Measurements from ENCODE around the gene FKRP.

Gene FKRP

GRCh38 chr19:46731007-46731501, 14.8 kb upstream of the FKRP start:
- DNase-seq (ENCODE audit: low read depth, low spot score) = peak; percentile 70

- DNase-seq (ENCODE audit: low read depth, low spot score) = no peak
Observed at GRCh38 chr19:46731584-46731983, 14.3 kb upstream of the FKRP start.

- no peak for DNase-seq (ENCODE audit: low read depth, low spot score)
Observed at GRCh38 chr19:46732172-46732938, 13.5 kb upstream of the FKRP start.

GRCh38 chr19:46732966-46733689, 12.7 kb upstream of the FKRP start:
- peak; percentile 78 for DNase-seq (ENCODE audit: low read depth, low spot score)

- no peak for DNase-seq (ENCODE audit: low read depth, low spot score)
Observed at GRCh38 chr19:46733690-46734292, 12.1 kb upstream of the FKRP start.

GRCh38 chr19:46736531-46737297, 9.1 kb upstream of the FKRP start:
- DNase-seq (ENCODE audit: low read depth, low spot score) = no peak

- no peak for DNase-seq (ENCODE audit: low read depth, low spot score)
Observed at GRCh38 chr19:46737298-46737654, 8.6 kb upstream of the FKRP start.

GRCh38 chr19:46737761-46738171, 8.1 kb upstream of the FKRP start:
- DNase-seq (ENCODE audit: low read depth, low spot score) = no peak

- no peak for DNase-seq (ENCODE audit: low read depth, low spot score)
Observed at GRCh38 chr19:46739290-46739771, 6.5 kb upstream of the FKRP start.

GRCh38 chr19:46741447-46741846, 4.4 kb upstream of the FKRP start:
- no peak for DNase-seq (ENCODE audit: low read depth, low spot score)

- DNase-seq (ENCODE audit: low read depth, low spot score) = no peak
Observed at GRCh38 chr19:46742926-46743480, 2.9 kb upstream of the FKRP start.

GRCh38 chr19:46744005-46744691, 1.7 kb upstream of the FKRP start:
- no peak for DNase-seq (ENCODE audit: low read depth, low spot score)

GRCh38 chr19:46745030-46745429, 827 bp upstream of the FKRP start:
- DNase-seq (ENCODE audit: low read depth, low spot score) = no peak

- no peak for DNase-seq (ENCODE audit: low read depth, low spot score)
Observed at GRCh38 chr19:46746281-46747057, 612 bp downstream of the FKRP start, which contains the start of gene STRN4. Gene STRN4, minus strand, starts transcription at chr19:46746450. Its CDS starts 20 bp downstream, at chr19:46746430.

GRCh38 chr19:46748325-46749109, 2.7 kb downstream of the FKRP start:
- DNase-seq (ENCODE audit: low read depth, low spot score) = no peak

GRCh38 chr19:46753420-46754155, 7.7 kb downstream of the FKRP start:
- DNase-seq (ENCODE audit: low read depth, low spot score) = no peak

- DNase-seq (ENCODE audit: low read depth, low spot score) = no peak
Observed at GRCh38 chr19:46755077-46755852, 9.4 kb downstream of the FKRP start.
